Pancreas (tissue), 10 donors: Measurements from ENCODE around the gene EFNB2. TPM values are rescaled to one million over a fixed set of nuclear protein-coding genes. Genes with fewer than 3 reads are reported as not detected.

Experiments used
- ATAC-seq, 4 donors: fragments of 200-7000 bp; cut with Tn5 transposase; one replicate each; pipeline versions ENCODE4 v1.8.0 to v1.9.1; 2020; ENCODE audit warnings: mild to moderate bottlenecking in 4 of 4, moderate library complexity in 4 of 4
- DNase-seq, 6 donors: peaks; one replicate each; pipeline ENCODE4 v3.0.0-alpha.2; 2020
- FAIRE-seq: peaks from 2 replicates; lab custom pipeline; 2012; peaks lifted over from hg19 to GRCh38; lab: Jason Lieb, UNC
- H3K27ac ChIP-seq, 4 donors: fragments of 200-600 bp; sonication (generic); 1 replicate in 3 of 4; 2 replicates in 1 of 4; pipeline versions ENCODE4 v1.5.0 to v1.8.0; 2020
- H3K27me3 ChIP-seq, 4 donors: fragments of 200-600 bp; one replicate each; pipeline ENCODE4 v1.8.0; 2021
- H3K36me3 ChIP-seq, 3 donors: fragments of 200-600 bp; sonication (generic) in 1 of 3; one replicate each; pipeline versions ENCODE4 v1.5.0 to v1.8.0; 2020 to 2021
- H3K4me1 ChIP-seq, 3 donors: fragments of 200-600 bp; one replicate each; pipeline ENCODE4 v1.8.0; 2021
- H3K4me3 ChIP-seq, 4 donors: fragments of 200-600 bp; sonication (generic) in 2 of 4; one replicate each; pipeline versions ENCODE4 v1.5.0 to v1.8.0; 2020 to 2021
- H3K9me3 ChIP-seq, 4 donors: fragments of 200-600 bp; one replicate each; pipeline ENCODE4 v1.8.0; 2021
- CTCF ChIP-seq, 4 donors: fragments of 200-600 bp; sonication (generic) in 3 of 4; IDR thresholded peaks; one replicate each; pipeline versions ENCODE4 v1.5.0 to v1.8.0; 2021; ENCODE audit warnings: antibody characterized with exemption in 4 of 4
- WGBS, 2 donors: extraction: QIAGEN DNeasy Blood & Tissue Kit; methylation state at CpG; one replicate each; pipeline ENCODE4 v1.1.7; 2013; 5-methylcytosine and 5-hydroxymethylcytosine counted together
- intact Hi-C, 3 donors: fragments of 100-400 bp; cut with DNase I; formaldehyde crosslinking; loops; one replicate each; pipeline versions ENCODE4 v1.11.1 to v1.14.2; 2022
- polyA plus RNA-seq, 2 donors: library from polyadenylated mRNA; stranded (reverse); fragments of 200-250 nt; gene quantifications; one replicate each; pipeline ENCODE4 v1.2.3, GENCODE V29; 2013
- total RNA-seq, 6 donors: library from RNA; stranded (reverse); fragmentation: NEBNext Ultra II Directional in 4 of 6; extraction: Animal tissue kit (Norgen Biotek cat#: 25700) in 4 of 6; gene quantifications; one replicate each; pipeline versions ENCODE4 v1.2.1 to v1.2.4, GENCODE V29; 2021 to 2023
- donor health status: healthy with polysubstance abuse.
- donor health status: DM: no; HTN: no; CAD: no; lungs with moderate emphysema.
- donor health status: DM: no; HTN: no; CAD: no.
- donor health status: control.
- donor health status: control.
- donor health status: Bipolar disorder and iron deficiency.
- donor health status: DM: yes; HTN: yes; CAD: no.
- donor health status: DM: no; HTN: no; CAD: no.
- donor health status: DM: no; HTN: no; CAD: no.
- donor health status: DM: yes; HTN: yes; CAD: no.

The EFNB2 gene
- total and polyA plus RNA-seq, 8 donors: 2.4 to 8.0 (median 3.0) TPM

DNA sequence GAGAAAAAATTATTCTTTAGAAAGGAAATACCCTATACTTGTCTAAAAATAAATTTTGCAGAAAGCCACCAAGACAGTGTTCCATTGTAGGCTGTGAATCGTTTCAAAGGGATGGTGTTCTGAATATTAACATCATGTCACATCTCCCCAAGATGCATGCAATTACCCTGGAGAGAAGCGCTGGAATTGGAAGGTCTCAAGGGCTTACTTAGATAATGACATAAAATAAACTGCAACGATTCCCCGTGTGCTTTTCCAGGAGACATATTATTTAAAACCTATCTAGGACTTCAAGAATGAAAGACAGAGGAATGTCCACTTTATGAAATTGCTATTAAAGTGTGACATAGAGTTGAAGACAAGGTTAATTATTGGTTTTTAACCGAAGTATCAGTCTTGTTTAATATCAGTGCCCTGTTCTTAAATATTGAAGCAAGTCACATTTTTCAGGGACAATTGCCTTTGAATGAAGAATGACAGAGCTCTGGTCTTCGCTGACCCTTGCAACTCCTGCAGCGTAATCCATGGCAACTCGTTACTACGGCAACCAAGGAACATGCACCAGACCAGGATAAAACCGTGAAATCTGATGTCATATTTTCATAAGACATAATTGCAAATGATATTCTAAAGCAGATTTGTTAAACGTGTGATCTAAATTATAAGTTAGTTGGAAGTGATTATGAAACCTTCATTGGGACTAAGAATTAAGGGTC, 91.7 kb downstream of the EFNB2 start:
- no peak for TF ChIP-seq CTCF (IDR thresholded peaks at IDR 0.05)
- no peak overlapping the region for H3K27ac ChIP-seq
- DNase-seq: no peak
- FAIRE-seq: no peak
- 51 to 58% methylated on average over 11 of the region's 11 CpGs for WGBS, 2 donors
- intact Hi-C loops: no loop called here
- no peaks in the 10 kb centered on the region for H3K4me1 ChIP-seq
- H3K4me3 ChIP-seq: no peak overlapping the region
- H3K9me3 ChIP-seq: no peaks in the 10 kb centered on the region
- no peaks in the 10 kb centered on the region for H3K36me3 ChIP-seq
- H3K27me3 ChIP-seq: no peaks in the 10 kb centered on the region
- ATAC-seq: no peak

DNA sequence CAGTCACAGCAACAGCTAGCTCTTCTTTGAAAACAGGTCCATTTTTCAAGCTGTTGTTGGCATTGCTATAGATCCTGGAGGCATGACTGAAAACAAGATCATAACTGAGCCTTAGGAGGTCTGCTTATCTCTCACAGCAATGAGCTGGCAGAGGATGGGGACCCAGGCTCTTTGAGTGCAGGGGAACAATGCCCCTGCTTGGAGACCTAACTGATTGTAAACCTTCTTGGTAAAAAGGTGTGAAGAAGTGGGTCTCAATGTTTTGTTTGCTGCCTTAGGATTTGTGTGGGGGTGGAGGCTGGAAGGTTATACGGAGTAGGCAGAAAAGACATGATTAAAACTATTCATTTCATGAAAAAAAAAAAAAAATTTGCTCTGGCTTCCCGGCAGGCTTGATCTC, 94.6 kb downstream of the EFNB2 start:
- intact Hi-C loops: no loop called here
- WGBS, 2 donors: 7 to 10% methylated on average over 2 of the region's 2 CpGs
- no peak for TF ChIP-seq CTCF (IDR thresholded peaks at IDR 0.05)

More for the DNA sequence above, 94.6 kb downstream of the EFNB2 start:
- Histone ChIP-seq H3K9me3 (no peaks in the 10 kb centered on the region), H3K27ac (no peak overlapping the region), H3K4me1 (no peaks in the 10 kb centered on the region), H3K27me3 (no peaks in the 10 kb centered on the region), H3K36me3 (no peaks in the 10 kb centered on the region), H3K4me3 (no peak overlapping the region)
- FAIRE-seq: no peak
- DNase-seq: no peak
- ATAC-seq: no peak

Other genes starting within 250 kb of the EFNB2 start
- gene ARGLU1, start 32.5 kb upstream of the EFNB2 start, total RNA-seq: 10 to 100 TPM; 15.9 to 42.4 (median 24.2) TPM
- gene ARGLU1, start 32.5 kb upstream of the EFNB2 start, polyA plus RNA-seq: 10 to 100 TPM; 53.8 to 96.1 TPM